Activated CD8-positive, alpha-beta memory T cell treated with anti-CD3 and anti-CD28 coated beads for 24 hours (primary cell): ENCODE data around the gene SSBP4.
A peak's percentile ranks its signal among the peaks of the same experiment; 100 is the strongest.
"Not testable (repeated sequence)": the region's sequence is repeated elsewhere in the genome, so short reads cannot be mapped to it uniquely, and the experiment has no call there.

Source experiments
- DNase-seq: peaks from one replicate; pipeline ENCODE4 v3.0.0-alpha.2; 2020

The SSBP4 gene

DNA sequence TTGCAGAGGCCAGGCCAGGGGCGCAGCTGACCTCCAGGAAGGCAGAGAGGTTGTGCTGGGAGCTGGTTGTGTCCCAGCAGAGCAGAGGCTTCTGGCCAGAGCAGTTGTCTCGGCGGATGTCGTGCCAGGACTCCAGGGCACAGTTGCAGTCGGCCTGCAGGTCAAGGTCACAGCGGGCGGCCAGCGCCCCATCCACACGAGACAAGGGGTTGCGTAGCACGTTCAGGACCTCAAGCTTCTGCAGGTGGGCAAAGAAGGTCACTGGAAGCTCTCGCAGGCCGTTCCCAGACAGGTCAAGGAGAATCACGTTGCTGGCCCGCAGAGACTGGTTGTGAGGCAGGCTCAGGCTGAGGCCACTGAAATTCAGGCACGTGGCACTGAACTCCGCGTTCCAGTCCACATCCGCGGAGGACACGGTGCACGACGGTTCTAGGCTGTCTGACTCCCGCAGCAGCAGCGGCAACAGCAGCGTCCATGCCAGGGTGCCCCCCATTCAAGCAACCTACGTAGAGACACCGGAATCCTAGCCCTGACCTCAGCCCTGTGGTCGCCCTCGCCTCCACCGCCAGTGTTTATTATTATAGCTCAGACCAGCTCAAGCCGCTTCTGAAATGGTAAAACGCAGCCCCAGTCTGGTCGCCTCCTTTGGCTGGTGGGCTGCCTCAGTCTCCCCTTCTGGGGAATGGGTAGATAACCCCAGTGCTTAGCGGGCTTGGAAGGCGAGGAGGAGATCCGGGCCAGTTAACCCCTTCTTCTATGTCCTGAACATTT, 22.5 kb upstream of the SSBP4 start:
- no peak for DNase-seq

DNA sequence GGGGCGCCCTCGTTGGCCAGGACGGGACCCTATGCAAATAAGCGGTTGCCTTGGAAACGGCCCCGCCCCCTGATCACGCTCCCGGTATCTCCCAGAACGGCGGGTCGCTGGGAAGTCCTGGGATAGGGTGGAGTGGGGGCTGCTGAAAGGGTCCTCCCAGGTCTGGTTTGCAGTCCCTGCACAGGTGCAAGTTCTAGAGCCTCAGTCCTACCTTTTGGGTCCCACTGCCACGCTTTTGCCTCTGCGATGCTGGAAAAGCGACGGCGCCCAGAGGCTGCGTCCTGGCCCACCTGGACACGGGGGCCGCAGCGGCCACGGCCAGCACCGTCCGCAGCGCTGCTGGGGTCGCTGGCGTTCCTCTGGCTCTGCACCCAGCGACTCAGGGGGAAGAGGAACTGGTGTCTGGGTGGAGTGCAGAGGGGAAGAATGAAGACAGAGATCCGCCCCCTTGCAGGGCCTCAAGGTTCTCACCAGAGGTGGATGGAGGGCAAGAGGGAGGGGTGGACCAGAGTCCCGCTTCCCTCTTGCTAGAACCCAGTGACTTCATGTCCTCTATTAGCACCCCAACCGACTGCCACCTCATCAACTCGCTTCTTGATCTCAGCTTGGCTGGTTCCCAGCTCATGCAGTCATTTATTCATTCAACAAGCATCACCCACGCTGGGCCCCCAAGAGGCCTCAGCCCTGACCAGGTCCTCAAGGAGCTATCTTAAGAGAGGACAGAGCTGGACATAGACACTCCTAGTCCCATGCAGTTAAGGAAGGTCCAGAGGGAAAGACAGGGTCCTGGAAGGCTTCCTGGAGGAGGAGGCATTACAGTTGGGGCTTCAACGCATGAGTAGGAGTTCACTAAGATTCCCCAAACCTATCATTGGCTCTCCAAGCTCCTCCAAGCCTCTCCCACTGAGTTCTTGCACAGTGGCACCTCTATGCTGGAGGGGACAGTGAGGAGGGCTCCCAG, 21.7 kb upstream of the SSBP4 start, which contains the start of gene LRRC25:
LRRC25 (minus strand) TSS at position 381 of the 961 bp plus-strand sequence. CDS start 659 bp downstream, outside the sequence.
- no peak for DNase-seq

DNA sequence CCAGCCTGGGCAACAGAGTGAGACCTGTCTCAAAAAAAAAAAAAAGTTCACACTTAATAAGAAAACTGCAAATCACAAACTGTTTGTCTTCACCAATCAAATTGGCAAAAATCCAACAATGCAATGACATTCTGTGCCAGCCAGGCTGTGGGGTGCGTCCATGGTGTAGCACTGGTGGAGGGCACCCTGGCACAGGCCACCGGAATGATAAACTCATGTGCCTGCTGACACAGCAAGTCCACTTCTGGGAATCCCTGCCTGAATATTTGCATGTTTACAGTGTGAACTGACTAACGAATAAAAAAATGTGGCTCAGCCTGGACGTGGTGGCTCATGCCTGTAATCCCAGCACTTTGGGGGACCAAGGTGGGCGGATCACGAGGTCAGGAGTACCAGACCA, 20.2 kb upstream of the SSBP4 start:
- DNase-seq: no peak

DNA sequence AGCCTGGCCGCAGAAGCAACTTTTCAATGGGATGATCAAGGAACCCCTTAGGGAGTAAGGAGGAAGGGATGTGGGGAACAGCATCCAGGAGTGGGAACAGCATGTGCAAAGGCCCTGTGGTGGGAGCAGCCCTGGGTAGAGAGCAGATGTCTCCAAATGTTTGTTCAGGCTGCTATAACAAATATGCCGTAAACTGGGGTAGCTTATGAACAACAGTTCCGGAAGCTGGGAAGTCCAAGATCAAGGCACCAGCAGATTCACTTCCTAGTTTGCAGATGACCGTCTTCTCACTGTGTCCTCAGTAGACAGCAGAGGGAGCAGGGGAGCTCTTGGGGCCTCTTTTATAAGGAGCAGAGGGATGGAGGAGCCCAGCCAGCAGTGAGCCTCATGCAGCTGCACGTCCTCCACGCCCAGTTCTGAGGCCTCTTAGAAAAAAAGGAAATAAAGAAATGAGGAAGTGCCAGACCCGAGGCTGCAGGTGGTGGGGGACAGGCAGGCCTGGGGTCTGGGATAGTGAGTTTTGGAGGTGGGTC, 17.6 kb upstream of the SSBP4 start:
- DNase-seq: no peak

DNA sequence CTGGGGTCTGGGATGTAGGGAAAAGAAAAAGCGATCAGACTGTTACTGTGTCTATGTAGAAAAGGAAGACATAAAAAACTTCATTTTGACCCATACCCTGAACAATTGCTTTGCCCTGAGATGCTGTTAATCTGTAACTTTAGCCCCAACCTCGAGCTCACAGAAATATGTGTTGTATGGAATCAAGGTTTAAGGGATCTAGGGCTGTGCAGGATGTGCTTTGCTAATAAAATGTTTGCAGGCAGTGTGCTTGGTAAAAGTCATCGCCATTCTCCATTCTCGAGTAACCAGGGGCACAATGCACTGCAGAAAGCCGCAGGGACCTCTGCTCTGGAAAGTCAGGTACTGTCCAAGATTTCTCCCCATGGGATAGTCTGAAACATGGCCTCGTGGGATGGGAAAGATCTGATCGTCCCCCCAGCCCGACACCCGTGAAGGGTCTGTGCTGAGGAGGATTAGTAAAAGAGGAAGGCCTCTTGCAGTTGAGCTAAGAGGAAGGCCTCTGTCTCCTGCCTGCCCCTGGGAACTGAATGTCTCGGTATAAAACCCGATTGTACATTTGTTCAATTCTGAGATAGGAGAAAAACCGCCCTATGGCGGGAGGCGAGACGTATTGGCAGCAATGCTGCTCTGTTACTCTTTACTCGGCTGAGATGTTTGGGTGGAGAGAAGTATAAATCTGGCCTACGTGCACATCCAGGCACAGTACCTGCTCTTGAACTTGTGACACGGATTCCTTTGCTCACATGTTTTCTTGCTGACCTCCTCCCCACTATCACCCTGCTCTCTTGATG, 16.5 kb upstream of the SSBP4 start:
- DNase-seq: not testable (repeated sequence)

DNA sequence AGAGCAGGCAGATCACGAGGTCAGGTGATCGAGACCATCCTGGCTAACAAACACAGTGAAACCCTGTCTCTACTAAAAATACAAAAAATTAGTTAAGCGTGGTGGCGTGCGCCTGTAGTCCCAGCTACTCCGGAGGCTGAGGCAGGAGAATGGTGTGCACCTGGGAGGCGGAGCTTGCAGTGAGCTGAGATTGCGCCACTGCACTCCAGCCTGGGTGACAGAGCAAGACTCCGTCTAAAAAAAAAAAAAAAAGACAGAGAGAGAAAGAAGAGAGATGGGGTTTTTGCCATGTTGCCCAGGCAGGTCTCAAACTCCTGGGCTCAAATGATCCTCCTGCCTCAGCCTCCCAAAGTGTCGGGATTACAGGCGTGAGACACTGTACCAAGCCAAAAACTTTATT, 13.4 kb upstream of the SSBP4 start:
- DNase-seq: not testable (repeated sequence)

DNA sequence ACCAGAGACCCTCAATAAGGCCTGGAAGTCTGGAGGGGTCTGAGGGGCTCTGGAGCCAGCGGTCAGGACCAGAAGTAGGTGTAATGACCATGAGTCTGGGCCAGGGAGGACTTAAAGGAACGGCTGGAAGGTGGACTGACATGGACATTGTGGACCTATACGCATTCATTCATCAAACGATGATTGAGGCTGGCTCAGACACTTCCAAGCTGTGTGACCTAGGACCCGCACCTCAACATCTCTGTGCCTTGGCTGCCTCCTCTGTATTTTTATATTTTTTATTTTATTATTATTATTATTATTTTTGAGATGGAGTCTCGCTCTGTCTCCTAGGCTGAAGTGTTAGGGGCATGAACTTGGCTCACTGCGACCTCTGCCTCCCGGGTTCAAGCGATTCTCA, 12.4 kb upstream of the SSBP4 start:
- DNase-seq: no peak

DNA sequence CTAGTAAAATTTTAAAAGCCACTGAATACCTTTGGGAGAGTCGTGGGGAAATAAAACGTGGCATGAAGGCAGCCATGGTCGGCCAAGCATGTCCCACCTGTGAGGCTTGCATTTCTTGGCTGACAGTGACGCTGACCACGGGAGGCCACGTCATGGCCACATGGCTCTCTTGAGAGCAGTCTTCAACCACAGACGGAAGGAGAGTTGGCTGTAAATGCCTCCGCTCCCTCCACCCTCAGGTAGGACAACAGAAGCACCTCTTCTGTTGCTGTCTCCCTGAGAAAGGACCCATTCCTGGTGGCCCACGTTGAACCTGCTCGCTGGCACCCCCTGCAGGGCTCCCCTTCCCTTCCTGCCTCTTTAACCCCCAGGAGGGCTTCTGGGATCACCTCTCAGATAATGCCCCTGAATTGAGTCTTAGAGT, 11.1 kb upstream of the SSBP4 start:
- peak; percentile 65 for DNase-seq

DNA sequence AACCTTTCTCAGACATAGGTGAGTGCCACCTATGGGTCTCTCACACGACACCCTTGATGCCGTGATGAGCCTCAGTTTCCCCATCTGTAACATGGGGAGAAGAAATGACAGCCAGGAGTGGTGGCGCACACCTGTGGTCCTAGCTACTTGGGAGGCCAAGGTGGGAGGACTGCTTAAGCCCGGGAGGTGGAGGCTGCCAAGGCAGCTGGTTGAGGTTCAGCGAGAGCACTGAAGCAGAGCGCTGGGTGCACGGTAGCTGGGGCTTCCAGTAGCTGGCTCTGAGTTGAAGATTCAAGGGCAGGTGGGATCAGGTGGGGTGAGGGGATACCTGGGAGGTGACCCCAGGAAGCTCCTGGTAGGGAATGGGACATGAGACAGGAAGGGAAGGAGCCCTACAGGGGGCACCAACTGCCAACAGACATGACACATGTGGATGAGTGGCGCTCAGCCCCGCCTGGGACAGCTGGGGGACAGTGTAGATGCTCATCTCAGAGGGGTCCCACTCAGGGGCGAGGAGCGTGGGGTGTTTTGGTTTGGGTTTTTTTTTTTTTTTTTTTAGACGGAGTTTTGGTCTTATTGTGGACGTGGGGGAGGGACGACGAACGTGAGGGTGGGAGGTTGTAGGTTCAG, 6.5 kb upstream of the SSBP4 start:
- no peak for DNase-seq

DNA sequence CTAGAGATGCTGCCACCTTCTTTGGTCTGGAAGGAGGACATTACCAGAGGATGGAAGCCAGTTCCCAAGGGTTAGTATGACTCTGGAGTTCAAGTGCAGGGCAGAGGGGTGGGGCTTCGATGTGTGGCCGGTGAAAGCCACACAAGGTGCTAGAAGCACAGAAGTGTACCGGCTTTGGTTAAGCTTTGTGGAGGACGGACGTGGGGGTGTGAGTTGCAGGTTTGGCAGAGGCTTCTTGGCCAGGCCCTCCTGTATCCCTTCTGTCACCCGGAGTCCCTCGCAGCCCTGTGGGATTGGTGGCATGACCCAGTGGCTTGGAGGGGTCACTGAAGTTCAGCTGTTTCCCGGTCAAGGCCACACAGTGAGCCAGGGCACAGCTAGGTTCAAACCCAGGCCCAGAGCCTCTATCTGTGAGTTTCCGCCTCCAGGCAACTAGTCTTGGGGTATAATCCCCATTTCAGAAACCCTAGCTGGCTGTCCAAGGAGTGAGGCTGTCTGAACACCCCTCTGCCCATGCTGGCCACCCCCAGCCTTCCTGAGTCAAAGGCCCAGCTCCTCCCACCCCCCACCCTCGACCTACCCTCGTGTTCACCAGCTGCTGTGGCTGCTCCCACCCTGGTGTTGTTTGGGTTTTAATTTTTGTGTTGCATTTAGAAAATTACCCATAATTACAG, 4.6 kb upstream of the SSBP4 start:
- peak; percentile 60 for DNase-seq

DNA sequence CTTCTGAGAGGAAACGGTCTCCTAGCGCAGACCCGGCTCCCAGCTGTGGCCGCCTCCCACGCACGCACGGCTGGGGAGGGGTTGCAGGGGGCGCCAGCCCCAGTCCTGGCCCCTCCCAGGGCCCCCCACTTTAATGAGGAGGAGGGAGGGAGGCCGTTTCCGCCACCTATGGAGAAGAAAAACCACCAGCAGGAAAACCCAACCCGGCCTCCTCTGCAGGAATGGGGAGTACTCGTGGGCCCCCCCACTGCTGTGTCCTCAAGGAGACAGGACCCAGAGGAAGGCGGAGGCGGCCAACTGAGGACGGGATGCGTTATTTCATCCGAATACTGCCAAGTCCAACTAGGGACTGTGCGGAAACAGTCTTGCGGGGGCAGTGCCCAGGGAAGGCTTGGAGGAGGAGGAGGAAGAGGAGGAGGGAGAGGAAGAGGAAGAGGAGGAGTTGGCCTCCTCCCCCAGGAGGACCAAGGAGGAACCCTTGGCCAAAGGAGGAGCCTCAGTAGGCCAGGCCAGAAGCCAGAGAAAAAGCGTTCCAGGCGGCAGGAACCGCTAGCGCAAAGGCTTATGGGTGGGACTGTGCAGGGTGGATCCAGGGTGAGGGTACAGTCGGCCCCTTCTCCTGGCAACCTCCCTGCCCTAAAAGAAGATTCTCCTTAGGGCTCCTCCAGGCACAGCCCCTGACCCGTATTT, 3.9 kb upstream of the SSBP4 start:
- peak; percentile 64 for DNase-seq

DNA sequence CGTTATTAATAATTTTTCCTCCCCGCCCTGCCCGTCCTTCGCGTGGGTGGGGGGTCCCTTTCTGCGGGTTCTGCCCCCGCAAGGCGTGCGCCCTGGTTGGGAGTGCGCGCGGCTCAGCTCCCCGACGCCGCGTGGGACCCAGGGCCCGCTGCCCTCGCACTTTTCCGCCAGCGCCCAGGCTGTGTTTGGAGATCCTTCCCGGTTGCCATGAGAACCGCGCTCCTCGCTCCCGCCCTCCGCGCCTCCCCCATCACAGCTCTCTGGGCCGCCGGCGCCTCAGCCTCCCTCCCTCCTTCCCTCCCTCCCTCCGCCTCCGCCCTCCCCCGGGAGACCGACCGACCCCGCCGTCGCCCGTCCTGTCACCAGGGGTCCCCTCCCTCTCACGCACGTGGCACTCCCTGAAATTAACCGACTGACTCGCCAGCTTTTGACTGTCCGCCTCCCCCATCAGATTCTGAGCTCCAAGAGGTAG, 2.4 kb upstream of the SSBP4 start:
- no peak for DNase-seq

DNA sequence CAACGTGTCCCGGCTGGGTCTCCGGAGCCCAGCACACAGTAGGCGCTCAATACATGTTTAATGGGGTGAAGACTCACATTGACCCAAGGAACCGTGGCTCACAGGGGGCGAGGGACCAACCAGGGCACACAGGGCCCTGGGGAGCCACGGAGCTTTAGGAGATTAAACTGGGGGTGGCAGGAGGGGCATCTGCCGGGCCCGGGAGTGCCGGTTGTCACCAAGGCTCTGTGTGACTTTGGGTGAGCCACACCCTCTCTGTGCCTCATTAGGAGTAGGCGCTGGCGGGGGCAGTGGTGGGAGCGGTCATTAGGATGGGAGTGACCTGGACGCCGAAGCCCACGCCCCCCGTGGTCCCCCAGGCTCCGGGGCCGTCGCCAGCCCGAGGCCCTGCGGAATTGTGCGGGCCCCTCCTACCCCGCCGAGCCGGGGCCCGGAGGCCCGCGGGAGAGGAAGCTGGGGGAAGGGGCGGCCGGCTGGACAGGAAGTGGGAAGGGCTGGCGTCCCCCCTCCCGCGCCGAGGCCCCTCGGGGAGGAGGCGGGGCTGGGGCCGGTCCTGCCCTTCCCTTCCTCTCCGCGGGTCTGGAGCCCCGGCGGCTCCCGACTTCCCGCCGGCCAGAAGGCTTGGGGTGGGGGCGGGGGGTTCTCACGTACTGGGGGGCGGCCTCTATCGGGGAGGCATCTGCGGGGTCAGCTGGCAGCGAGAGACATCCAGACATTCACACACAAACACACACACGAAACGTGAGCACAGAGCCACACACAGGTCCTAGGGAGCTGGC, 1.8 kb upstream of the SSBP4 start:
- DNase-seq: peak; percentile 78

DNA sequence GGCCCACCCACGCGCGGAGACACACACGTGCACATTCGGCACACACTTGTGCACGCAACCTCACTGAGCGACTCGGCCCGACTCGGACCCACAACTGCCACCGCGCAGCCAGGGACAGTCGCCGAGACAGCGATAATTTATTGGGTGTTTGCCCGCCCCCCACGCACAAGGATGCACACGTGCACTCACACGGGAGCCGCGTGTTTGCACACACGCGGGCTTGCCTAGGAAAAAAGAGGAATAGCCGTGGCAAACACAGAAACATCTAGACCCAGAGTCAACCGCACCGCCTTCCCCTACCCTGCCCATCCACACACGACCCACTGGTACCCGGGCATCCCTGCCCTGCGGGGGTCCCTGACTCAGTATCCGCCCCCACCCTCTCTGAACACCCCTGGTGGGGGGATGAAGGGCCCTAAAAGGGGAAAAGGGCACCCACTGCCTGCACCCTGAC, 1.1 kb upstream of the SSBP4 start:
- peak; percentile 76 for DNase-seq

DNA sequence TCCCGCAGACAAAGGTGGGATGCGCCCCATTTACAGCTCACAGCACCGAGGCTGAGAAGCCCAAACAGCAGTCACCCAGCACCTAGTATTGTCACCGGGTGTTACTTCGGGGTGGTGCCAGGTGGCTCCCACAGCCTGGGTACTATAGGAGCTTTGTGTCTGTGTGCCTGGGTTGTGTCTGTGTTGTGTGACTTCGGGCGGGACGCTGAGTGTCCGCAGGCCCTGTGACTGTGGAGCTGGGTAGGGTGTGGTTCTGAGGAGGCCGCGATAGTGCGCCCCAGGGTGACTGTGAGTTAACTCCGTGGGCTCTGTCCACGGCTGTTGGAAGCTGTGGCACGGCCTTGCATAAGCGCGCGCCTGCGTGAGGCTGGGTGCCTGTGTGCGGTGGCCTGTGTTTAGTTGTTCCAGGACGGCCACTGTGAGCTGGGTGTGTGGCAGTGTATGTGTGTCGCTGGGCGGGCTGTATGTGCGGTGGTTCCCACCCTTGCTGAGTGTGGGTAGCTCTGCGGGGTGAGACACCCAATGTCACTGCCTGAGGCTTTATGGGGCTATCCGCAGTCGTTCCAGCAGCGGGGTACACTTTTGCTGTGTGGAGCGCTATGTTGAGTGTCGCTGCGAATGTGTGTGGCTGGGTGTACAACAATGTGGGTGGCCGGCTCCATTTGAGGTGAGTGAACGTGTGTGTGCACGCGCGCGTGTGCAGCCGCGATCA, 559 bp upstream of the SSBP4 start:
- DNase-seq: no peak

DNA sequence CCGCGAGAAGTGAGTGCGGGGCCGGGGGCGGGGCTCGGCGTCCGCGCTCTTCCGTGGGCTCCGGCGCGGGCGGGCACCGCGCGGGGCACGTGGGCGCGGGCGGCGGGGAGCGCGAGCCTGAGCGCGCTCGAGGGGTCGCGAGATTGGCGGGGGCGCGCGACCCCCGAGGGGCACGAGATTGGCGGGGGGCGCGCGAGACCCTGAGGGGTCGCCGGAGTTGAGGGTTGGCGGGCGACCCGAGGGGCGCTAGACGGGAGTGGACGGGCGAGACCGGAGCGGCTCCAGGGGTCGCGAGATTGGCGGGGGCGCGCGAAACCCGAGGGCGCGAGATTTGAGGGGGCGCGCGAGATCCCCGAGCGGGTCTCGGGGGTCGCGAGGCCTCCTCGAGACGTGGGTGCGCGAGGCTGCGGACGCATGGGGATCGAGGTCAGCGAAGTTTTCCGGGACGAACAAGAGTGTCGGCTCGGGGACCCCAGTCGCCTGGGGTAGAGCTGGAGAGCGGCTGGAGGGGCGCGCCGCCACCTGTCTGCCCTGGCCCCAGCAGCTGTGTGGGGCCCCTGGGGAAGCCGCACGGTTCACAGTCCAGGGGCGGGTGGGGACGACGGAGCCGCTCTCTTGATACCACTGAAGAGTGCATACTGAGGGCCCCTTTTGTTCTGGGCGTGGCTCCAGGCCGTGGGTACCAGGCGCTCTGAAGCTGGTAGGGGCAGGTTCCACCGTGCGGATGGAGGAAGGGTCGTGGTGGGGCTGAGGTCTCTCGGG, 682 bp downstream of the SSBP4 start:
- DNase-seq: peak; percentile 78

DNA sequence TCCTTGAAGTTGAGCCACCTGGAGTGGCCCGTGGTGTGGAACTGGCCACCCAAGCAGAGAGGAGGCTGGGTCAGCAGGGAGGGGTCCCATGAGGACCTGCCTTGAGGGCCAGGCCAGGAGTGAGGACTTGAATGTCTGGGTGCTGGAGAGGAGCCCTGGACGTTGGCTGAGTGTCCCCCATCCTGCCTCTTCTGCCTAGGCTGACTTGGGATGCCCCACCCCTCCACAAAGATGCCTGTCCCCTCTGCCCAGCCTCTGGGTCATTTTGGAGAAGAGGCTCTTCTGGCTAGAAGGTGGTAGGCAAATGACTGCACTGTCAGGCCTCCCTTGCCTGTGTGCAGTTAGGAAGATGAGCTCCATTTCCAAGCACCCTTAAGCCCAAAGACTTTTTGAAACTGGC, 1.7 kb downstream of the SSBP4 start:
- DNase-seq: no peak

DNA sequence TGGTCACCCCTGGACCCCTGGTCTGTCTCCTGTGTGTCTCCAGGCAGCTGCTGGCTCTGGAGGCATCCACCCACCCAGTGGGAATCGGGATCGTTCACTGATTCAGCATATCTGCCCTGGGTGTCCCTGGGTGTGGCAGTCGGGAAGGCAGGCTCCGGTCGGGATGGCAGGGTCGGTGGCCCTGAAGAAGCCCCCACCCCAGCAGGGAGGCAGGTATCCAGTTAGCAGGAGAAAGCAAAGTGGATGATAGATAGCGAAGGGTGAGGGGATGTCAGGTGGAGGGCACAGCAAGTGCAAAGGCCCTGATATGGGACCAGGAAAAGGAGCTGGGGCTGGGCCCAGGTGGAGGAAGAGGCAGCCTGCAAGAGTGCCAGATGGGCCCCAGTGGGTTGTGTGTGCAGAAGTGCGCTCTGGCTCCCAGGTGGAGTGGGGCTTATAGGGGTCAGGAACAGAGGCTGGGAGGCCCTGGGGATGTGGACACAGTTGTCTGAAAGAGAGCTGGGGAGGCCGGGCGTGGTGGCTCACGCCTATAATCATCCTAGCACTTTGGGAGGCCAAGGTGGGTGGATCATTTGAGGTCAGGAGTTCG, 2.3 kb downstream of the SSBP4 start:
- DNase-seq: no peak
